ENCODE measurements around the gene PCSK7. TPM values are rescaled to one million over a fixed set of nuclear protein-coding genes. Genes with fewer than 3 reads are reported as not detected.

PCSK7 gene
- total RNA-seq, 1 experiment from 2014 or later = 30.0 TPM

- intact Hi-C loops (cut with micrococcal nuclease) = no loop called here
- Histone ChIP-seq H4K20me1 (ENCODE audit: insufficient read depth) (no peaks in the 10 kb centered on the region), H2AFZ (ENCODE audit: low read depth, low read length, poor library complexity, severe bottlenecking) (no peak overlapping the region), H3K4me2 (ENCODE audit: low read length) (peak overlapping the region; percentile 58), H3K27ac (ENCODE audit: low read depth, low read length) (no peak overlapping the region), H3K4me1 (ENCODE audit: control insufficient read depth in 1 of 2, insufficient read depth in 2 of 2, low read length in 2 of 2) (peaks cover 13 to 26% of the 10 kb centered on the region in 2 experiments), H3K4me3 (replicated peaks in 1 of 2; ENCODE audit: low read depth in 1 of 2, low read length in 2 of 2) (no peak overlapping the region), H3K27me3 (ENCODE audit: insufficient read depth, low read length) (no peaks in the 10 kb centered on the region), H3K79me2 (ENCODE audit: insufficient read depth, low read length) (no peaks in the 10 kb centered on the region), H3K36me3 (ENCODE audit: control insufficient read depth in 1 of 2, insufficient read depth in 2 of 2, low read length in 2 of 2) (no peaks in the 10 kb centered on the region), H3K9me2 (ENCODE audit: insufficient read depth) (no peaks in the 10 kb centered on the region), H3K9ac (ENCODE audit: low read length) (no peak overlapping the region), H3K9me3 (ENCODE audit: control insufficient read depth in 1 of 2, insufficient read depth in 1 of 2, low read depth in 1 of 2, low read length in 2 of 2) (no peaks in the 10 kb centered on the region)
- ATAC-seq (peak; percentile 44), DNase-seq (ENCODE audit: low read depth, low spot score) (no peak)
- ChIA-PET CTCF (interaction anchor here (0.7 to 1.4 kb wide), 3 partner anchors 16 to 24 kb away, joined by 3 to 4 read pairs (median 4); no protein-coding TSS in a partner anchor), POLR2A (interaction anchor here (1.2 kb wide), 1 partner anchor 19 kb away, joined by 3 read pairs; the partner anchor contains the start of gene SIDT2), RAD21 (ENCODE audit: low non-redundant PET in 1 of 2, low total read pairs in 2 of 2, uncharacterized antibody in 2 of 2, unreplicated experiment in 2 of 2) (interaction anchor here in 1 of 2 experiments (0.5 kb wide), 1 partner anchor 92 kb away, joined by 4 read pairs; no protein-coding TSS in a partner anchor)
- TF ChIP-seq CTCF (IDR thresholded peaks at IDR 0.05 in 2 of 3, conservative IDR thresholded peaks at IDR 0.05 in 1 of 3; ENCODE audit: borderline replicate concordance in 1 of 3, insufficient read depth in 1 of 3, low read depth in 2 of 3, low read length in 2 of 3) = peak; percentile 24 to 75 (median 74); a peak in 4 of 6 replicates
- TF ChIP-seq RAD21 (IDR thresholded peaks at IDR 0.05; ENCODE audit: low read depth) = peak; percentile 42; the same call in 1 of the 2 replicates
- no peak for TF ChIP-seq CEBPB (IDR thresholded peaks at IDR 0.05; ENCODE audit: low read depth)
- TF ChIP-seq CBX3 (IDR thresholded peaks at IDR 0.05; ENCODE audit: low read depth) = no peak
- no peak for TF ChIP-seq SP1 (IDR thresholded peaks at IDR 0.05; ENCODE audit: low read depth)
- no peak for TF ChIP-seq REST (IDR thresholded peaks at IDR 0.05; ENCODE audit: low read depth)
- BruUV-seq (replicated peaks) = no TSS peak
These were observed 34.1 kb downstream of the PCSK7 start for GRCh38 chr11:117197516-117198456.
